ENCODE data around the gene CYB5R2.
A peak's percentile ranks its signal among the peaks of the same experiment; 100 is the strongest.

CYB5R2 gene

GRCh38 chr11:7651700-7652099, 21.6 kb downstream of the CYB5R2 start:
- no peak for ATAC-seq
- TF ChIP-seq ZC3H10 (CRISPR knock-in tag; IDR thresholded peaks at IDR 0.05) (no peak), ZNF8 (CRISPR knock-in tag; IDR thresholded peaks at IDR 0.05) (no peak), BACH2 (CRISPR knock-in tag; IDR thresholded peaks at IDR 0.05; ENCODE audit: borderline replicate concordance) (no peak), ARNTL (CRISPR knock-in tag; IDR thresholded peaks at IDR 0.05; ENCODE audit: borderline replicate concordance, low read depth) (no peak), ESRRG (CRISPR knock-in tag; IDR thresholded peaks at IDR 0.05) (no peak), TOX (CRISPR knock-in tag; IDR thresholded peaks at IDR 0.05; ENCODE audit: borderline replicate concordance) (no peak), GLIS3 (CRISPR knock-in tag; IDR thresholded peaks at IDR 0.05) (no peak), PPARA (CRISPR knock-in tag; IDR thresholded peaks at IDR 0.05; ENCODE audit: borderline replicate concordance) (no peak), POU6F1 (CRISPR knock-in tag; IDR thresholded peaks at IDR 0.05; ENCODE audit: borderline replicate concordance, low read depth) (no peak), TCF4 (CRISPR knock-in tag; IDR thresholded peaks at IDR 0.05; ENCODE audit: borderline replicate concordance) (no peak)
- TF ChIP-seq, protein P1, sequence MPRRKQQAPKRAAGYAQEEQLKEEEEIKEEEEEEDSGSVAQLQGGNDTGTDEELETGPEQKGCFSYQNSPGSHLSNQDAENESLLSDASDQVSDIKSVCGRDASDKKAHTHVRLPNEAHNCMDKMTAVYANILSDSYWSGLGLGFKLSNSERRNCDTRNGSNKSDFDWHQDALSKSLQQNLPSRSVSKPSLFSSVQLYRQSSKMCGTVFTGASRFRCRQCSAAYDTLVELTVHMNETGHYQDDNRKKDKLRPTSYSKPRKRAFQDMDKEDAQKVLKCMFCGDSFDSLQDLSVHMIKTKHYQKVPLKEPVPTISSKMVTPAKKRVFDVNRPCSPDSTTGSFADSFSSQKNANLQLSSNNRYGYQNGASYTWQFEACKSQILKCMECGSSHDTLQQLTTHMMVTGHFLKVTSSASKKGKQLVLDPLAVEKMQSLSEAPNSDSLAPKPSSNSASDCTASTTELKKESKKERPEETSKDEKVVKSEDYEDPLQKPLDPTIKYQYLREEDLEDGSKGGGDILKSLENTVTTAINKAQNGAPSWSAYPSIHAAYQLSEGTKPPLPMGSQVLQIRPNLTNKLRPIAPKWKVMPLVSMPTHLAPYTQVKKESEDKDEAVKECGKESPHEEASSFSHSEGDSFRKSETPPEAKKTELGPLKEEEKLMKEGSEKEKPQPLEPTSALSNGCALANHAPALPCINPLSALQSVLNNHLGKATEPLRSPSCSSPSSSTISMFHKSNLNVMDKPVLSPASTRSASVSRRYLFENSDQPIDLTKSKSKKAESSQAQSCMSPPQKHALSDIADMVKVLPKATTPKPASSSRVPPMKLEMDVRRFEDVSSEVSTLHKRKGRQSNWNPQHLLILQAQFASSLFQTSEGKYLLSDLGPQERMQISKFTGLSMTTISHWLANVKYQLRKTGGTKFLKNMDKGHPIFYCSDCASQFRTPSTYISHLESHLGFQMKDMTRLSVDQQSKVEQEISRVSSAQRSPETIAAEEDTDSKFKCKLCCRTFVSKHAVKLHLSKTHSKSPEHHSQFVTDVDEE (CRISPR knock-in tag; IDR thresholded peaks at IDR 0.05): no peak

DNA sequence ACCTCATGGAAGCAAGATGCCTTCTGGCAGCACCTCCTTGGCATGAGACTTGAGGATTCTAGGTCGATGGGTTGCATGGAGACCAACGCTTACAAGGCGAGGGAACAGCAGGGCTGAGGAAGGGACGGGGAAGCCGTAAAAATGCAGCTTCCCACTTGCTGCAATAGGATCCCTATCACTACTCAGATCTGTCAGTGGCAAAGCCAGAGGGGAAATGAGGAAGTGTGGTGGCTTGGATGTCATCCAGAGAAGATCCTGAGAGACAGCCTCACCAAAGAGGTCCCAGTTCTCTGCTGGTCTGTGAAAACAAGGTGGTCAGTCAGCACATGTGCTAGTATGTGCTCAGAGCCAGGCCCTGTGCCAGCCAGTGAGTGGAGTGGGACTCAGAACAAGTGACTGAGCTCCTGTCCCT, 22.2 kb downstream of the CYB5R2 start:
- ATAC-seq: peak; percentile 28; the same call in 2 of the 3 replicates
- TF ChIP-seq SNAI2 (CRISPR knock-in tag; IDR thresholded peaks at IDR 0.05) (no peak), GLIS3 (CRISPR knock-in tag; IDR thresholded peaks at IDR 0.05) (no peak), PPARA (CRISPR knock-in tag; IDR thresholded peaks at IDR 0.05; ENCODE audit: borderline replicate concordance) (no peak), ESRRG (CRISPR knock-in tag; IDR thresholded peaks at IDR 0.05) (no peak)
- TF ChIP-seq, protein P1 (CRISPR knock-in tag; IDR thresholded peaks at IDR 0.05): no peak

- no peak for ATAC-seq
- TF ChIP-seq ZFP3 (CRISPR knock-in tag; IDR thresholded peaks at IDR 0.05): no peak
- TF ChIP-seq PPARA (CRISPR knock-in tag; IDR thresholded peaks at IDR 0.05; ENCODE audit: borderline replicate concordance): no peak
- TF ChIP-seq ZNF8 (CRISPR knock-in tag; IDR thresholded peaks at IDR 0.05): no peak
Observed at GRCh38 chr11:7648264-7648663, 25.0 kb downstream of the CYB5R2 start.

- no peak for TF ChIP-seq OSR1 (CRISPR knock-in tag; IDR thresholded peaks at IDR 0.05)
- no peak for TF ChIP-seq ZNF70 (CRISPR knock-in tag; IDR thresholded peaks at IDR 0.05)
- ATAC-seq: no peak
Observed at GRCh38 chr11:7646866-7647265, 26.4 kb downstream of the CYB5R2 start.

DNA sequence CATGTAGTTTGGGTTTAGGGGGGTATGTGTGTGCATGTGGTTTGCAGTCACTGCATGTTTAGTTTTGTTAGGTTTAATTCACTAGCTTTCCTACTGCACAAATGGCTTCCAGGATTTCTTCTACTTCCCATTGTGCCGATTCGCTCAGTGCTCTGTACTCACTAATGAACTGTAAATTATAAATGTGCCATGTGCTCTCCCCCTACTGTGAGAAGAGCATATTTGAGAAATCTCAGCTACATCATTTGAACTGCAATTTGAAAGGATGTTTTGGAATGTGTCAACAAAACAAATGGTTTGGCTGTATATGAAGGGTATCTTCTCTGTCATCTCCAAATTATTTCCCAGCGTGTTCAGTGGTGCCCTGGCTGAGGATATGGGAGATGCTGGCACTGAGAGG, 28.1 kb downstream of the CYB5R2 start:
- TF ChIP-seq, protein P2, sequence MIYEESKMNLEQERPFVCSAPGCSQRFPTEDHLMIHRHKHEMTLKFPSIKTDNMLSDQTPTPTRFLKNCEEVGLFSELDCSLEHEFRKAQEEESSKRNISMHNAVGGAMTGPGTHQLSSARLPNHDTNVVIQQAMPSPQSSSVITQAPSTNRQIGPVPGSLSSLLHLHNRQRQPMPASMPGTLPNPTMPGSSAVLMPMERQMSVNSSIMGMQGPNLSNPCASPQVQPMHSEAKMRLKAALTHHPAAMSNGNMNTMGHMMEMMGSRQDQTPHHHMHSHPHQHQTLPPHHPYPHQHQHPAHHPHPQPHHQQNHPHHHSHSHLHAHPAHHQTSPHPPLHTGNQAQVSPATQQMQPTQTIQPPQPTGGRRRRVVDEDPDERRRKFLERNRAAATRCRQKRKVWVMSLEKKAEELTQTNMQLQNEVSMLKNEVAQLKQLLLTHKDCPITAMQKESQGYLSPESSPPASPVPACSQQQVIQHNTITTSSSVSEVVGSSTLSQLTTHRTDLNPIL (CRISPR knock-in tag; IDR thresholded peaks at IDR 0.05; ENCODE audit: low read depth): no peak
- TF ChIP-seq ZNF8 (CRISPR knock-in tag; IDR thresholded peaks at IDR 0.05) (no peak), ZNF565 (CRISPR knock-in tag; conservative IDR thresholded peaks at IDR 0.05; ENCODE audit: low read depth) (no peak), ZNF70 (CRISPR knock-in tag; IDR thresholded peaks at IDR 0.05) (no peak), BACH2 (CRISPR knock-in tag; IDR thresholded peaks at IDR 0.05; ENCODE audit: borderline replicate concordance) (no peak), ISL1 (CRISPR knock-in tag; IDR thresholded peaks at IDR 0.05) (no peak), OSR1 (CRISPR knock-in tag; IDR thresholded peaks at IDR 0.05) (no peak), PPARA (CRISPR knock-in tag; IDR thresholded peaks at IDR 0.05; ENCODE audit: borderline replicate concordance) (no peak), POU6F1 (CRISPR knock-in tag; IDR thresholded peaks at IDR 0.05; ENCODE audit: borderline replicate concordance, low read depth) (no peak), ZC3H10 (CRISPR knock-in tag; IDR thresholded peaks at IDR 0.05) (no peak)
- no peak for ATAC-seq

Data from SK-N-SH treated with all-trans-retinoic acid at 6 μM for 48 hours (cell line).